ENCODE results near the gene SAPCD1.

Gene SAPCD1

DNA sequence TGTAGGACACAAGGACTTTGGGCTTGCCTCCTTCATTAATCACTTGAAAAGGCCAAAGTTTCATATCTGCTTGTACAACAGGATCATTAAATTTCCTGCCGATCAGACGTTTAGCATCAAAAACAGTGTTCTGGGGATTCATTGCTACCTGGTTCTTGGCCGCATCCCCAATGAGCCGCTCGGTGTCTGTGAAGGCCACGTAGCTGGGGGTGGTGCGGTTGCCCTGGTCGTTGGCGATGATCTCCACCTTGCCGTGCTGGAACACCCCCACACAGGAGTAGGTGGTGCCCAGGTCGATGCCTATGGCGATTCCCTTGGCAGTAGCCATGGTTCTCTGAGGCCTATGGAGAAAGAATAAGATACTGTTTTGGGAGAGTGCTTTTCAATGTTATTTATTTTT is 49.2 kb downstream of the SAPCD1 start:
- TF ChIP-seq, protein P1, sequence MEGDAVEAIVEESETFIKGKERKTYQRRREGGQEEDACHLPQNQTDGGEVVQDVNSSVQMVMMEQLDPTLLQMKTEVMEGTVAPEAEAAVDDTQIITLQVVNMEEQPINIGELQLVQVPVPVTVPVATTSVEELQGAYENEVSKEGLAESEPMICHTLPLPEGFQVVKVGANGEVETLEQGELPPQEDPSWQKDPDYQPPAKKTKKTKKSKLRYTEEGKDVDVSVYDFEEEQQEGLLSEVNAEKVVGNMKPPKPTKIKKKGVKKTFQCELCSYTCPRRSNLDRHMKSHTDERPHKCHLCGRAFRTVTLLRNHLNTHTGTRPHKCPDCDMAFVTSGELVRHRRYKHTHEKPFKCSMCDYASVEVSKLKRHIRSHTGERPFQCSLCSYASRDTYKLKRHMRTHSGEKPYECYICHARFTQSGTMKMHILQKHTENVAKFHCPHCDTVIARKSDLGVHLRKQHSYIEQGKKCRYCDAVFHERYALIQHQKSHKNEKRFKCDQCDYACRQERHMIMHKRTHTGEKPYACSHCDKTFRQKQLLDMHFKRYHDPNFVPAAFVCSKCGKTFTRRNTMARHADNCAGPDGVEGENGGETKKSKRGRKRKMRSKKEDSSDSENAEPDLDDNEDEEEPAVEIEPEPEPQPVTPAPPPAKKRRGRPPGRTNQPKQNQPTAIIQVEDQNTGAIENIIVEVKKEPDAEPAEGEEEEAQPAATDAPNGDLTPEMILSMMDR (IDR thresholded peaks at IDR 0.05; ENCODE audit: low read depth, low read length) = no peak
- DNase-seq = no peak
- H3K27me3 ChIP-seq (ENCODE audit: insufficient read depth, low read depth, severe bottlenecking) = no peaks in the 10 kb centered on the region
- H3K9me3 ChIP-seq (ENCODE audit: severe bottlenecking) = peaks cover 42% of the 10 kb centered on the region
- no peak overlapping the region for H3K4me3 ChIP-seq (ENCODE audit: low read depth, low read length)
- H3K27ac ChIP-seq = no peak overlapping the region
- no peaks in the 10 kb centered on the region for H3K36me3 ChIP-seq

GRCh38 chr6:31813465-31813849 is 51.0 kb downstream of the SAPCD1 start:
- Histone ChIP-seq H3K27ac (no peak overlapping the region), H3K4me3 (ENCODE audit: low read depth, low read length) (no peak overlapping the region), H3K27me3 (ENCODE audit: insufficient read depth, low read depth, severe bottlenecking) (no peaks in the 10 kb centered on the region), H3K36me3 (no peaks in the 10 kb centered on the region), H3K9me3 (ENCODE audit: severe bottlenecking) (peaks cover 42% of the 10 kb centered on the region)
- DNase-seq = no peak
- TF ChIP-seq, protein P1 (IDR thresholded peaks at IDR 0.05; ENCODE audit: low read depth, low read length) = no peak

Measured in WERI-Rb-1 (cell line).